PC-3 (cell line): ENCODE results near the gene STX8. TPM values are rescaled to one million over a fixed set of nuclear protein-coding genes. Genes with fewer than 3 reads are reported as not detected.

Experiments used
- ATAC-seq: fragments of 200-7000 bp; cut with Tn5 transposase; 2 replicates; pipeline ENCODE4 v1.9.1; 2020; ENCODE audit warnings: mild to moderate bottlenecking, moderate library complexity
- BruUV-seq: library from RNA; stranded (reverse); fragments of 400-500 nt; replicated peaks from 2 replicates; lab custom pipeline; 2021; lab: Mats Ljungman, UMichigan
- CTCF ChIA-PET: fragments of 300-600 bp; sonication (Branson Sonifier 250); formaldehyde crosslinking; loops from one replicate; lab custom pipeline; 2022; ENCODE audit warnings: antibody characterized with exemption; lab: Charles Lee
- POLR2A ChIA-PET: fragments of 300-600 bp; sonication (Branson Sonifier 250); formaldehyde crosslinking; loops from one replicate; lab custom pipeline; 2022; ENCODE audit warnings: antibody characterized with exemption; ENCODE audit not compliant: unreplicated experiment; lab: Charles Lee
- DNase-seq: peaks from one replicate; pipeline ENCODE4 v3.0.0-alpha.2; 2015
- H2AFZ ChIP-seq: fragments of 300-600 bp; sonication (generic); 2 replicates; pipeline ENCODE4 v1.6.0; 2016; ENCODE audit warnings: antibody characterized with exemption, low read length
- H3F3A ChIP-seq: fragments of 300-600 bp; sonication (generic); one replicate; pipeline ENCODE4 v1.6.0; 2017; ENCODE audit warnings: antibody characterized with exemption, low read length, control low read depth, mild to moderate bottlenecking; ENCODE audit not compliant: unreplicated experiment
- H3K27ac ChIP-seq: fragments of 300-600 bp; sonication (generic); 2 replicates; pipeline ENCODE4 v1.5.1; 2016; ENCODE audit warnings: mild to moderate bottlenecking, low read length
- H3K27me3 ChIP-seq: fragments of 300-600 bp; sonication (generic); 2 replicates; pipeline ENCODE4 v1.6.1; 2016; ENCODE audit warnings: low read length, mixed read lengths
- H3K36me3 ChIP-seq: fragments of 300-600 bp; sonication (generic); 2 replicates; pipeline ENCODE4 v1.6.1; 2016; ENCODE audit warnings: low read depth, mixed run types, low read length, mixed read lengths
- H3K4me1 ChIP-seq: fragments of 300-600 bp; sonication (generic); 2 replicates; pipeline ENCODE4 v1.5.1; 2016; ENCODE audit warnings: low read length; ENCODE audit not compliant: insufficient read depth
- H3K4me2 ChIP-seq: fragments of 300-600 bp; sonication (generic); 2 replicates; pipeline ENCODE4 v1.6.0; 2016; ENCODE audit warnings: low read length
- H3K4me3 ChIP-seq: fragments of 300-600 bp; sonication (generic); 2 replicates; pipeline ENCODE4 v1.5.1; 2016; ENCODE audit warnings: mild to moderate bottlenecking, low read length, mixed read lengths
- H3K79me2 ChIP-seq: fragments of 300-600 bp; sonication (generic); 2 replicates; pipeline ENCODE4 v1.6.1; 2017; ENCODE audit warnings: low read length, mixed read lengths
- H3K9ac ChIP-seq: fragments of 300-600 bp; sonication (generic); 2 replicates; pipeline ENCODE4 v1.6.0; 2016; ENCODE audit warnings: mild to moderate bottlenecking, low read length
- H3K9me2 ChIP-seq: fragments of 300-600 bp; sonication (generic); replicated peaks from 2 replicates; pipeline ENCODE4 v1.6.1; 2016; ENCODE audit warnings: mixed run types, low read length, mixed read lengths
- H3K9me3 ChIP-seq: fragments of 300-600 bp; sonication (generic); 2 replicates; pipeline ENCODE4 v1.6.1; 2016; ENCODE audit warnings: low read length, mixed read lengths
- H4K20me1 ChIP-seq: fragments of 300-600 bp; sonication (generic); 2 replicates; pipeline ENCODE4 v1.6.1; 2016; ENCODE audit warnings: low read length, mixed read lengths
- CTCF ChIP-seq: fragments of 300-600 bp; sonication (generic); conservative IDR thresholded peaks from 2 replicates; pipeline ENCODE4 v1.5.1; 2017; ENCODE audit warnings: antibody characterized with exemption, low read depth, mild to moderate bottlenecking, low read length
- EZH2 ChIP-seq: fragments of 300-600 bp; sonication (generic); IDR thresholded peaks from one replicate; pipeline ENCODE4 v1.6.1; 2017; ENCODE audit warnings: antibody characterized with exemption, mild to moderate bottlenecking, low read length; ENCODE audit not compliant: unreplicated experiment
- EZH2phosphoT487 ChIP-seq: fragments of 300-600 bp; sonication (generic); IDR thresholded peaks from 2 replicates; pipeline ENCODE4 v1.6.1; 2018; ENCODE audit warnings: mild to moderate bottlenecking, antibody characterized with exemption, low read length, borderline replicate concordance
- intact Hi-C: fragments of 100-400 bp; cut with micrococcal nuclease; formaldehyde crosslinking; loops from 2 replicates; pipeline ENCODE4 v1.9.0; 2023
- total RNA-seq: library from RNA; depleted of rRNA; stranded (reverse); fragments of >200 nt; gene quantifications from 2 replicates; pipeline ENCODE4 v1.2.3, GENCODE V29; 2014

Gene STX8
- total RNA-seq, 1 experiment from 2014 or later: 57.4 TPM

GRCh38 chr17:9272501-9273200, 303.0 kb downstream of the STX8 start:
- TF ChIP-seq EZH2: no peak
- no peak for TF ChIP-seq EZH2phosphoT487
- TF ChIP-seq CTCF: no peak

GRCh38 chr17:9271989-9272388, 303.6 kb downstream of the STX8 start:
- H3K9ac ChIP-seq: no peak overlapping the region
- H3K4me2 ChIP-seq: no peak overlapping the region
- H3K9me2 ChIP-seq: no peaks in the 10 kb centered on the region
- TF ChIP-seq EZH2: no peak
- TF ChIP-seq CTCF: no peak
- no peak for TF ChIP-seq EZH2phosphoT487
- H3K79me2 ChIP-seq: no peaks in the 10 kb centered on the region
- no peak overlapping the region for H3K27ac ChIP-seq
- ATAC-seq: no peak
- POLR2A ChIA-PET: no interaction called here
- no peaks in the 10 kb centered on the region for H3K9me3 ChIP-seq
- BruUV-seq: no TSS peak
- H3K4me3 ChIP-seq: no peak overlapping the region
- no peaks in the 10 kb centered on the region for H3F3A ChIP-seq
- DNase-seq: no peak
- CTCF ChIA-PET: no interaction called here
- H3K27me3 ChIP-seq: no peaks in the 10 kb centered on the region
- no peaks in the 10 kb centered on the region for H3K36me3 ChIP-seq
- no peaks in the 10 kb centered on the region for H3K4me1 ChIP-seq
- intact Hi-C loops: no loop called here
- H4K20me1 ChIP-seq: no peaks in the 10 kb centered on the region
- H2AFZ ChIP-seq: no peak overlapping the region

More at GRCh38 chr17:9272501-9273200, 303.0 kb downstream of the STX8 start:
- intact Hi-C loops: no loop called here
- Histone ChIP-seq H3K27ac (no peak overlapping the region), H3K4me2 (no peak overlapping the region), H3K4me1 (no peaks in the 10 kb centered on the region), H3K27me3 (no peaks in the 10 kb centered on the region), H3K9ac (no peak overlapping the region), H3K9me2 (no peaks in the 10 kb centered on the region), H3K4me3 (no peak overlapping the region), H3K9me3 (no peaks in the 10 kb centered on the region), H3K79me2 (no peaks in the 10 kb centered on the region), H2AFZ (no peak overlapping the region), H4K20me1 (no peaks in the 10 kb centered on the region), H3F3A (no peaks in the 10 kb centered on the region), H3K36me3 (no peaks in the 10 kb centered on the region)
- no peak for ATAC-seq
- no TSS peak for BruUV-seq
- DNase-seq: no peak
- ChIA-PET POLR2A (no interaction called here), CTCF (no interaction called here)

GRCh38 chr17:9270921-9271320, 304.7 kb downstream of the STX8 start:
- Histone ChIP-seq H3K27ac (no peak overlapping the region), H3K9ac (no peak overlapping the region), H2AFZ (no peak overlapping the region), H3K9me2 (no peaks in the 10 kb centered on the region), H3K4me2 (no peak overlapping the region), H3K36me3 (no peaks in the 10 kb centered on the region), H3K79me2 (no peaks in the 10 kb centered on the region), H4K20me1 (no peaks in the 10 kb centered on the region), H3K4me3 (no peak overlapping the region), H3K27me3 (no peaks in the 10 kb centered on the region), H3K4me1 (no peaks in the 10 kb centered on the region), H3F3A (no peaks in the 10 kb centered on the region), H3K9me3 (no peaks in the 10 kb centered on the region)
- DNase-seq (no peak), ATAC-seq (no peak)
- intact Hi-C loops: no loop called here
- POLR2A ChIA-PET: no interaction called here
- no peak for TF ChIP-seq EZH2
- TF ChIP-seq CTCF: no peak
- TF ChIP-seq EZH2phosphoT487: no peak
- CTCF ChIA-PET: no interaction called here
- no TSS peak for BruUV-seq
